GM19372 (cell line): ENCODE measurements around the gene BEND2.
"Not testable (repeated sequence)": the region's sequence is repeated elsewhere in the genome, so short reads cannot be mapped to it uniquely, and the experiment has no call there.

Experiments
- ATAC-seq: cut with Tn5 transposase; IDR thresholded peaks from one replicate; pipeline ENCODE4 v1.9.1; 2021; ENCODE audit warnings: mild to moderate bottlenecking, low read depth, moderate library complexity; ENCODE audit not compliant: unreplicated experiment

BEND2 gene

DNA sequence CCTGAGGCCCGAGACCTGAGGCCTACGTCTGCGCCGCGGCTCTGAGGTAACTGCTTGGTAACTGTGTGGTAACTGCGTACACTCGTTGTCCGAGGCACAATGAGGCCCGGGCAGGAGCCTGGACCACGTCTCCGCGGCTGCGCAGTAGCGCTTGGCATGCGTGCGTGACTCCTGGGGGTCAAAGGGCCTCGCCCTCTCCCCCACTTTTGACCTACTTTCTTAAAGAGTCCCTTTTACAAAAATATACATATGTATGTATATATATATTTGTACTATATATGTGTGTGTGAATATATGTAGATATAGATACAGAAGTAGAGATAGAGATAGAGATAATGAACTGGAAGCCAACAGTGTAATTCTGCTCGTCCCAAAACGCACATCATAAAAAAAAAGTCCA lies at the start of gene BEND2:
TSS of gene BEND2 (minus strand) at position 101 of the 400 bp plus-strand sequence. CDS start 136 bp downstream, outside the sequence.
- ATAC-seq, result no peak

DNA sequence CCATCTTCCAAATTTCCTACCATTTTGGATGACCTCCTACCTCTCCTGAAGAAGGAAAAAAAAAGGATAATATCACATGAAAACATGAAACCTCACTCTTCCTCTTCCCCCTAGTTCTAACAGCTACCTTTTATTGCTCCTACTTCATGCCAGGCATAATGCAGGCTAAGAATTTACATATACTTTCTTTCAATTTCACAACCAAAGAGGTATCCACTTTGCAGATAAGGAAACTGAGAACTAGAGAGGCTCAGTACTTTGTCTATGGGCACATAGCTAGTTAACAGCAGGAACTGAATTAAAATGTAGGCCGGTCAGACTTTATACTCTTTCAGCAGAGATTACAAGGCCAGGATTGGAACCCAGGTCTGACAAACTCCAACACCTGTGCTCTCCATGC lies 34.4 kb upstream of the BEND2 start:
- ATAC-seq, result no peak

DNA sequence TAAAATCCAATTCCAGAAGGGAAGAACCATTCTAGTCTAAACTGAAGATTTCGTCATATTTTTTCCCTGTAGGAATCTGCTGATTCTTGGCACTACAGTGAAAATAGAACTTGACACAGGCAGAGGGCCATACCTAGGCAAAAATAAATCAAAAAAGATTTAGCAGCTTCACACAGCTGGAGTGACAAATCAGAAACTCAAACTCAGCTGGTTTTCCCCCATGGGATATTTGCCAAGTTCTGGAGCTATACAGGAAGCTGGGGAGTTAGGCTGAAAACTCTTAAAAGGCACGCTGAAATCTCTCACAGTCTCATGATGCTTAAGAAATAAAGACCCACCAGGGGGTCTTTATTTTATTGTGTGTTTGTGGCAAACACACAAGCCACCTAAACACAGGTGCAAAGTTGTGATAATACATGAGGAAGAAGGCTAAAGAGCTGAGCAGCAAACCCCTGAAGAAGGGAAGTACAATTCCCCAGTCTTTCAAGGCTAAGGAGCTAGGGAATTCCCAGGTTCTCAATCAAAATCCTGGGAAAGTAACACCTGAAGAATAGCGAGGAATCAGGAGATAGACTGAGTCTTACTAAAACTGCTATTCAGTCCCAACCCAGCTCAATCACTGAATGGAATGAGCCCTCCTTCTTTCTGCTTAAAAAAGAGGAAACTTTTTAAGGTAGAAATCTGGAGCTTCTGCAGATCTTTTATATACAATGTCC lies 32.1 kb upstream of the BEND2 start:
- ATAC-seq, result no peak

DNA sequence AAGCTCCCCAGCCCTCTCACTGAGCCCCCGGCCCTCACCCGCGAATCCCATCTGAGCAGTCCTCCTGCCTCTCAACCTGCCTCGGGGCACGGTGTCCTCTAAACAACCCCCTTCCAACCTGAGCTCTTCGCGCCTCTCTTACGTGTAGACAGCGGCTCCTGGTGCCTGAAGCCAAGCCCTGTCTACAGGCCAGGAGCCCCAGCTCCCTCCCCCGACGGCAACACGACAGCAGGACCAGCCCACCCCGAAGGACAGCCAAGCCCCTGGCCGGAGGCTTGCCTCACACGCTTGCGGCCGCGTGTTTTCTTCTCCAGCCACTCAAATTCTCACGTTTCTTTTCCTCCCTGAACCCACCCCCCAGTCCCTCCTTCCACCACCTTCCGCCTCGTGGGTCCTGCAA lies 9.0 kb upstream of the BEND2 start:
- ATAC-seq, result not testable (repeated sequence)

DNA sequence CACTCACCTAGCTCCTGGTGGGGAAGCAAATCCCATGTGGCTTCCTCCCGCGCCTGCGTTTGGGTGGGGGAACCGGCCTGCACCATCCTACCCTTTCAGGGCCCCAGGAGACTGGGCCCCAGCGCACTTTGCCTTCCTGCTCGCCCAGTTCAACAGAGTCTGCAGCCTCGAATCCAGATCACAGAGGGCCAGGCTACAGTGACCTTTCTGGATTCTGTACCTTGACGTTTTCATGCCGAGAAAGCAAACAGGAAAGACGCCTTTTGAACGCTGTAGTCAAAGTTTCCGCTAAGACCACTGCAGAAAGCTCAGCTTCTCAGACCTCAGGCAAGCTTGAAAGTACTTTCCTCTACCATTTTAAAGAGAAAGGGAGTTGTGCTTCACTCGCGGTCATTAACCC lies 7.4 kb upstream of the BEND2 start:
- no peak for ATAC-seq

DNA sequence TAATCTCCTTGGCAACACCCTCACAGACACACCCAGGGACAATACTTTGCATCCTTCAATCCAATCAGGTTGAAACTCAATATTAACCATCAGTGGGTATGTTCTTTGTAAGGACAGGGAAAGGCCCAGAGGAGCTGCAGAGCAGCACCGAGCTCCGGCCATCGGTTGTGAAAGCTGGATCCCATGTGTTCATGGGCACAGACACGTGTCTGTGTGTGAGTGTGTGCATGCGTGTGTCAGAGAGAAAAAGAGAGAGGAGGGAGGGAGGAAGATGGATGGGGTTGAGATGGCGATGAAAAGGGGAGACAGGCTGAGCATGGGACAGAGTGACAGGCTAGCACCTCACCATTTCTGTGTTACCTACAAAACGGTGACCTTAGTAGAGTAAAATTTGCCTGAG lies 6.8 kb upstream of the BEND2 start:
- no peak for ATAC-seq

GRCh38 chrX:18210470-18210869 lies 10.2 kb downstream of the BEND2 start:
- ATAC-seq, result no peak

DNA sequence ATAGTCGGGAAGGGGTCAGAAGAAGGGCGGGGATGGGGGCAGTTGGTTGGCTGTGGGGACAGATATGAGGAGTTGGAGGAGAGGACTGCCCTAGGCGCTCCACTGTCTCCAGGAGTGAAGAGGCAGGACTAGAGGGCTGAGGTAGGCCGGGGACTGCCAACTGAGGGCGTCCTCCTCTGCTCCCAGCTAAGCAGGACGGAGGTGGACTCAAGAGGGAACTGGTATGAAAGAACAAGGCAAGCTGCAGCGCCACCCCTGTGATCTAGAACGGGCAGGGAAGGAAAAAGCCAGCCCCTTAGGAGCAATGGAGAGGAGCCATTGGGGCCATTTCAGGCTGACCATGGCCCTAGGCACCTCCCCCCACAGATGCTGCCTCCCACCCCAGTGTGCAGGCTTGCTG lies 14.0 kb downstream of the BEND2 start:
- ATAC-seq, result no peak

- no peak for ATAC-seq
Observed at GRCh38 chrX:18203631-18204030, 17.1 kb downstream of the BEND2 start.

- no peak for ATAC-seq
Observed at GRCh38 chrX:18194688-18195087, 26.0 kb downstream of the BEND2 start.

- ATAC-seq, result no peak
Observed at GRCh38 chrX:18179446-18179845, 41.2 kb downstream of the BEND2 start.

DNA sequence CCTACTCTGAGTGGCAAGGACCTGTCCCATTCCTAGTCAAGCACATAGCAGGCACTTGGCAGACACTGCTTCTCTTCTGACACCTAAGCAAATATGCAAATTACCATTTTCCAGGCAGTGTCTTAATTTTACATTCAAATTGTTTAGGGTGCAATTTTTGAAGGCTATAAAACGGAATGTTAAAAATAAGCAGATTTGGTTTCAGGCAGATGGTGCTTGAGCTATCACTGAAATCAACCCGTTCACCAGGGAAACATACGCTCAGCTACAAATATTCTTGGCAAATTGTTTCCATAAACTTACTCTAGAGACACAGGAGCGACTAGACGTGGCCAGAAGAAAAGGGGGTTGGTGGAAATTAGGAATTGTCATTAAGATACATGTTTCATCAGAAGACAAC lies 45.7 kb downstream of the BEND2 start:
- no peak for ATAC-seq

DNA sequence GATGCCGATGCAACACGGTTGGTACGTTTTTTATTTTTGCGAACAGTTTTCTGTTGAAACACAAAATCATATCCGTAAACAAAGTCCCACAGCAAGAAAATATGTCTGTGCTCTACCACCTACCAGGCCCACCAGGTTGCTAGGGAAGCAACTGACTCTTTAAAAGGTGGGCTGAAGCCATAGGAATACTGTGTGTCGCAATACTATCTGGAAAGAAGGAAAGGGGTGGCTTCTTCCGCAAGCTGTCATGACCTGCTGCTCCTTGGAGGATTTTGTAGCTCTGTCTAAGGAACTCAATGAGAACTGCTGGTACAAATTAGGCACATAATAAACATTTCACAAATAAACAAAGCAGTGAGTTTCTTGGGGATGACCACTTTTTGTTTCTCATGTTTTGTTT lies 46.5 kb downstream of the BEND2 start:
- ATAC-seq, result no peak

- no peak for ATAC-seq
Observed at GRCh38 chrX:18173494-18174180, 47.0 kb downstream of the BEND2 start.

DNA sequence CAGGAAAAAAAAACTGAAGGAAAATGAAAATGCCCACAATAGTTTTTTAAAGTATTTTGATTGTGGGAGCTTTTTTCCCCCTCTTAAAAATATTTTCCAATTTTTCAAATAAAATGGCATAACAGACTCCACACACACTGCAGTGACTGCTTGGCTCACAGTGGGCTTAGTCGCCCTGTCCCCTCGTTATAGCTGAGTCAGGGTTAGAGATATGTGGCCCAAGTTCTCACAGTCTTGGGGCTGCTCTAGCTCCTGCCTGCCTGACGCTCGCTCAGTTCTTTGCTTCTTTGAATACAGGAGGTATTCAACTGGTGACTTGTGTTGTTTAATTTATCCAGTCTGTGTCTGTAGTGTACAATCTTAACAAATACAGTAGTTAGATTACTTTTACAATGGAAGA lies 47.7 kb downstream of the BEND2 start:
- no peak for ATAC-seq

- no peak for ATAC-seq
Observed at GRCh38 chrX:18170910-18171309, 49.8 kb downstream of the BEND2 start.

DNA sequence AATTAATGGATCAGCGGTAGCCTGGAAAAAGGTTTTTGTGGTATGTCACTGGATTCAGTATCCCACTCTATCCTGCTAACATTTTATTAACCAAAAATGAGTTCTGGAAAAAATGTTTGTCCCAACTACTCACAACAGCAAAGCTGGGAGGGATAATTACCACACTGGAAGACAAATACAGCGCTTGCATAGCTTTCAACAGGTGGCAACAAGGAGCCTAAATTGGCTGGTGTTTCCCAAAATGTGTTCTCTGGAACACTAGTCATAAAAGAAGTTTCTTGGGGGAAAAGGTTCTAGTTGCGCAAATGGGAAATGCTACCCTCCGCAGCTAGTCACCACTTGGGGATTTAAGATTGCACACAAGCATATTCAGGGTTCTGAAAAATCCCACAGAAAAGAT lies 54.6 kb downstream of the BEND2 start:
- no peak for ATAC-seq

DNA sequence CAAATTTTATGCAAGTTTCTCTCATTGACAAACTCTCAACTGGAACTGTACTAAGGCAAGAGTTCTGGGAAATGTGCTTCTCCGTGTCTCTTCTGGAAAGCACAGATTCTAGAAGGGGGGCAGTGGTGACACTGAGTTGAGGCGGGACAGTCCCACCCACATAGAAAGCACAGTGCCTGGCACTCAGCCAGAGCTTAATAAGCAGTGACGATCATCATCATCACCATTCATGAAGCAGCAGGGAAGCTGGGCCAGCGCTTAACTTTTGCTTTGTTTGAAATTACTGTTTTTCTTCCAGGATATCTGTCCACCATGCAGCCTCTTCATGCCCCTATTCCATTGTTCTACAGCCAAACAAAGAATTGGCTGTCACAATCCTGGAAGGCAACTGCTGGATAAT lies 60.3 kb downstream of the BEND2 start:
- ATAC-seq, result no peak

- no peak for ATAC-seq
Observed at GRCh38 chrX:18158963-18159362, 61.7 kb downstream of the BEND2 start.

GRCh38 chrX:18151649-18152048 lies 69.0 kb downstream of the BEND2 start:
- no peak for ATAC-seq

GRCh38 chrX:18151157-18151556 lies 69.5 kb downstream of the BEND2 start:
- ATAC-seq, result no peak

- no peak for ATAC-seq
Observed at GRCh38 chrX:18149454-18149853, 71.2 kb downstream of the BEND2 start.
